H1 (cell line): ENCODE results near the gene TMBIM6. TPM values are rescaled to one million over a fixed set of nuclear protein-coding genes. Genes with fewer than 3 reads are reported as not detected.

Source experiments
- BRCA1 ChIP-seq: IDR thresholded peaks from 2 replicates; pipeline ENCODE4 v1.6.1; 2012; ENCODE audit warnings: low read depth, low read length, improper control_type of control experiment
- GABPA ChIP-seq: IDR thresholded peaks from 2 replicates; pipeline ENCODE4 v1.6.1; 2011; ENCODE audit warnings: mild to moderate bottlenecking, low read length, moderate library complexity, borderline replicate concordance; ENCODE audit not compliant: insufficient read depth
- JUN ChIP-seq: IDR thresholded peaks from 2 replicates; pipeline ENCODE4 v1.6.1; 2011; ENCODE audit warnings: low read depth, mild to moderate bottlenecking, improper control_type of control experiment, low read length
- POLR2A ChIP-seq, 2 experiments: IDR thresholded peaks; 1 replicate in 1 of 2; 2 replicates in 1 of 2; pipeline ENCODE4 v1.6.1; 2011; ENCODE audit warnings: low read depth in 2 of 2, low read length in 2 of 2, mild to moderate bottlenecking in 2 of 2; ENCODE audit errors: control extremely low read depth in 1 of 2
- SAP30 ChIP-seq: fragments of 300-600 bp; sonication (generic); IDR thresholded peaks from 2 replicates; pipeline ENCODE4 v1.7.1; 2012; ENCODE audit warnings: low read length, moderate library complexity, mild to moderate bottlenecking, inconsistent platforms; ENCODE audit not compliant: insufficient read depth, insufficient replicate concordance
- TAF1 ChIP-seq: IDR thresholded peaks from 2 replicates; pipeline ENCODE4 v1.6.1; 2011; ENCODE audit warnings: mild to moderate bottlenecking, low read depth, low read length
- polyA plus RNA-seq, 7 experiments: library from polyadenylated mRNA; depleted of rRNA in 3 of 7; stranded (reverse) in 5 of 7; unstranded in 2 of 7; fragments of >200 nt in 5 of 7; fragments of 200-250 nt in 2 of 7; gene quantifications; 1 replicate in 5 of 7; 2 replicates in 1 of 7; 4 replicates in 1 of 7; pipeline versions ENCODE4 v1.2.1 to v1.2.3, GENCODE V29; 2011 to 2013; ENCODE audit warnings: missing spikeins in 2 of 7, mixed read lengths in 2 of 7
- total RNA-seq: library from RNA; stranded (reverse); fragmentation: NEBNext Ultra II Directional; extraction: Animal tissue kit (Norgen Biotek cat#: 25700); gene quantifications from 2 replicates; pipeline ENCODE4 v1.2.1, GENCODE V29; 2021

Gene TMBIM6
- total and polyA plus RNA-seq, 2 of the 8 experiments (the other 6 are each of a cell fraction or from before 2014, with no cell fraction given), result 423 to 556 TPM

- TF ChIP-seq GABPA, result no peak
- TF ChIP-seq TAF1, result no peak
- TF ChIP-seq BRCA1, result no peak
- no peak for TF ChIP-seq POLR2A (IDR thresholded peaks at IDR 0.05; ENCODE audit: control extremely low read depth in 1 of 2, low read depth in 2 of 2, low read length in 2 of 2)
- TF ChIP-seq JUN, result no peak
- no peak for TF ChIP-seq SAP30
Observed at GRCh38 chr12:49796155-49796554, 54.8 kb downstream of the TMBIM6 start (continued).
